ENCODE data around the gene EOMES.
"Not testable (repeated sequence)": the region's sequence is repeated elsewhere in the genome, so short reads cannot be mapped to it uniquely, and the experiment has no call there.

EOMES gene

DNA sequence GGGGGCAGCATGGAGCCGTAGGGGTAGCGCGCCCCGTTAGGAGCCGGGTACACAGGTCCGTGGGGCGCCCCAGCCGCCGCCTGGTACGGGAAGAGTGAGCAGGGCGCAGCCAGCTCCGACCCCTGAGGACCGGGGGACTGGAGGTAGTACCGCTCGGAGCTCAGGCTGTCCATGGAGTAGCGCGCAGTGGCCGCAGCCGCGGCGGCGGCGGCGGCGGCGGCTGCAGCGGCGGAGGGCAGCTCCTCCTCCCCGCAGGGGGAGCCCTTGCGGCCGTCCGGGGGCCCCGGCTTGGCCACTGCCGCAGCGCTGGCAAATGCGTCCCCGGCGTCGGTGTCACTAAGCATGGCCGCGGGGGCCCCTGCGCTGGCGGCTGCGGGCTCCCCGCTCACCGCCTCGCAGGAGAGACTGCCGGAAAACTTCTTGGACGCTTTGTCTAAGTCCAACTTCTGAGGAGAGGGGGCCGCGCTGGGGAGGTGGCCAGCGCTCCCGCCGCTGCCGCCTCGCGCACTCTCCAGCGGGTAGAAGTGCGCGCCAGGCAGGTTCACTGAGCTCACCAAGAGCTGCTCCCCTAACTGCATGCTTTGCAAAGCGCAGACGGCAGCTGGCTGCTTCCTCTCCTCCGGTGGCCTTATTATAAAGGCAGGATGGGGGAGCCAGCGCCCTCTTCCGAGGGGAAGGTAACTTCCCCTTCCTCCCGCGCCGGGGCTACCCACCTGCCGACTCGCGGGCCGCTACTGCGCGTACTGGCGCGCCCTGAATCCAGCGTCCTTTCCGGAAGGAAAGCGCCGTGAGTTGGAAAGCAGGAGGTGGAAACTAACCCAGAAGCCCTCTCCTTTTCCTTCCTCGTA lies at the start of gene EOMES:
Gene EOMES (minus strand): TSS at position 607 of the 848 bp plus-strand sequence. CDS start 29 bp downstream, at position 578.
- DNase-seq (ENCODE audit: low spot score): no peak

DNA sequence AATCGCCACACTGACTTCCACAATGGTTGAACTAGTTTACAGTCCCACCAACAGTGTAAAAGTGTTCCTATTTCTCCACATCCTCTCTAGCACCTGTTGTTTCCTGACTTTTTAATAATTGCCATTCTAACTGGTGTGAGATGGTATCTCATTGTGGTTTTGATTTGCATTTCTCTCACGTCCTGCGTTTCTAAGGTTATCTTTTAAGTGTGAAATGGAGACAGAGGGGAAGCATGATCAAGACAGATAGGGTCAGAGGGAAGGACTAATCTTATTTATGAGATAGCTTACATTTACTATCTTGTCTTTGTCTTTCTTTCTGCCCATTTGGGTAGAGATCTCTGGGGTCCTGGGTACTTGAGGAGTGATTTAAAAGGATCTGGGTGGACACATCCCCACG lies 48.3 kb upstream of the EOMES start:
- not testable (repeated sequence) for DNase-seq (ENCODE audit: low spot score)

DNA sequence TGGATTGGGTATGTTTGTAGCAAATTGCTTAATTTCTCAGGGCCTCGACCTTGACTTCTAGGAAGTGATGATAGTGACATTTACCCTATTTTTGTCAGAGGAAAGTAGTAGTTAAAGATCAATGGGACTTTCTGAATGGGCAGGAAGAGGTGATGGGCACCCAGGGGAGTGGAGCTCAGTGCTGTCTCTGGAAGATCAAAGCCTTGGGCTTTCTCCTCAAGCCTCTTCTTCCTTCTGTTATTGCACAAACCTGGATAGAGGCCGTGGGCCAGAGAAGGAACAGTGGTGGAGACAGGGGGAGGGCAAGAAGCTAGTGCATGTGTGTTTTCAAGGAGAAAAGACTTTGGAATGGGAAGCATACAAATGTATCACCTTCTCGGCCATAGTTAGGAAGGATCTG lies 44.9 kb upstream of the EOMES start:
- DNase-seq (ENCODE audit: low spot score): no peak

GRCh38 chr3:27758083-27758482 lies 36.0 kb upstream of the EOMES start:
- no peak for DNase-seq (ENCODE audit: low spot score)

- DNase-seq (ENCODE audit: low spot score): no peak
Observed at GRCh38 chr3:27756877-27757276, 34.8 kb upstream of the EOMES start.

DNA sequence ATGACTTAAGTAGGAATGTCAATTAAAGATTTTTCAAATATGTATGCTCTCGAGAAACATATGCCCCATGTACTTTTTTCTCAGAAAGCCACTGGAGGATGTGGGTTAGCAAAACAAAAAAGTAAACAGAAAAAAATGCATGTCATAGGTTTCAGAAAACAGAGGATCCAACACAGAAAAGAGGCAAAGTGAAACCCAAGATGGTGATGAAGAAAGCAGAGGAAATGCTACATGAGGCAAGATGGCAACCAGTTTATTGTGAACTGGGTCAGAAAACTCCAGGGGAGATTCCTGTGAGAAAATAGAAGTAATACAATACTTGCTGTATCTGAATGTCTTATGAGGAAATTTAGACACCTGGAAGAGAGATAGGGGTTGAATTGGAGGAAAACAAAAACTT lies 30.8 kb upstream of the EOMES start:
- no peak for DNase-seq (ENCODE audit: low spot score)

DNA sequence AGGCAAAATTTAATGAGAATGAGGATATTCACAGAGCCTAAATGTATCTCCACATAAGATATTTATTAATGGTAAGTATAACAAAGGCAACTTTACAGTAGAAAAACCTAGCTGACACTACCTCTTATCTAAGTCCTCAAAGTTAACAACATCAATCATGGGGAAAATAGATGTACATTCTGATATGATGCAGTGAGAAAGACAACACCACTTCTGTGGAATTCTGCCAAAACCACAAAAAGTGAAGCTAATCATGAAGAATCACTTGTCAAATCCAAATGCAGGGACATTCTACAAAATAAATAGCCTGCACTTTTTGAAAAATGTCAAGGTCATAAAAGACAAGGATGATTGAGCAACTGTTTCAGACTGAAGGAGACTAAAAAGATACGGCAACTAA lies 27.5 kb upstream of the EOMES start:
- no peak for DNase-seq (ENCODE audit: low spot score)

- DNase-seq (ENCODE audit: low spot score): no peak
Observed at GRCh38 chr3:27746838-27747237, 24.7 kb upstream of the EOMES start.

- no peak for DNase-seq (ENCODE audit: low spot score)
Observed at GRCh38 chr3:27740854-27741253, 18.7 kb upstream of the EOMES start.

- no peak for DNase-seq (ENCODE audit: low spot score)
Observed at GRCh38 chr3:27737091-27737490, 15.0 kb upstream of the EOMES start.

GRCh38 chr3:27730774-27731659 lies 8.9 kb upstream of the EOMES start:
- no peak for DNase-seq (ENCODE audit: low spot score)

GRCh38 chr3:27729748-27730611 lies 7.9 kb upstream of the EOMES start:
- DNase-seq (ENCODE audit: low spot score): no peak

GRCh38 chr3:27729325-27729724 lies 7.2 kb upstream of the EOMES start:
- no peak for DNase-seq (ENCODE audit: low spot score)

DNA sequence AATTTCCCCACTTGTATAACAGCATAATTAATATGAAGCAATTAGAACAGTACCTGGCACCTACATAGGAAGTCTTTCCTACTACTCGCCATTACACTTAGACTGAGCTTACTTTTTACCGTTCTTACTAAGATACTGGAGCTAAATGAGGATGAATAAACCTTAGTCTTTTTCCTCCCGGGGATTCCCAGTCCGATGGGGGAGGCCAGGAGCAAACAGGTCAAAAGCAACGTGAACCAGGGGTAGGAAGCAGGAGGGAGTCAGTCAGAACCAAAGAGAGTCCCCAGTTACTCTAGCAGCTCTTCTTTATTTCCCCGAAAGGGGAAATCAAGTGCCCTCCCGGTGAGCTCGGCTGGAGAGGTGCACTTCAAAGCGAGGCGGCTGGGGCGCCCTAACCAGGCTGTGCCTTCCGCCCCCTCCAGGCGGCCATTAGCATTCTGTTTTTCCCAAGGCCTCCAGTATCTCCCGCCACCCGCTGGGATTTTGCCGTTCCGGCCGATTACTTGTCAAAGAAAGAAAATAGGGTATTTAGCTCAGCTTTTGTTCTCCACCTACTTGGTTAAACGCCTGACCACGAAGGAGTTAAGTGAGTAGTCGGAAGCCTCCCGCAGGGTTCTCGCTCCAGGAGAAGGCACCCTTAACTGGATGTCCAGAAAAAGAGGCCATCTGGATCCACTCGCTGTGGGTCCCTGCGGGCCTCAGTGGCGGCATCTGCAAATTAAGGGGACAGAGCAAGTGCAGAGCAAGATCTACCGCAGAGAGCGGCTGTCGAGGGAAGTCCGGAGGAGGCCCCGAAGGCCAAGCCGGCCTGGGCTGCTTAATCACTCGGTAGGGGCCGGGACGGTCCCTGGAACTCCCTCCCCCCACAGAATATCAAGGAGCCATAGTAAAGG lies 6.3 kb upstream of the EOMES start:
- DNase-seq (ENCODE audit: low spot score): no peak

GRCh38 chr3:27726240-27726639 lies 4.1 kb upstream of the EOMES start:
- no peak for DNase-seq (ENCODE audit: low spot score)

GRCh38 chr3:27724459-27725197 lies 2.5 kb upstream of the EOMES start:
- no peak for DNase-seq (ENCODE audit: low spot score)

DNA sequence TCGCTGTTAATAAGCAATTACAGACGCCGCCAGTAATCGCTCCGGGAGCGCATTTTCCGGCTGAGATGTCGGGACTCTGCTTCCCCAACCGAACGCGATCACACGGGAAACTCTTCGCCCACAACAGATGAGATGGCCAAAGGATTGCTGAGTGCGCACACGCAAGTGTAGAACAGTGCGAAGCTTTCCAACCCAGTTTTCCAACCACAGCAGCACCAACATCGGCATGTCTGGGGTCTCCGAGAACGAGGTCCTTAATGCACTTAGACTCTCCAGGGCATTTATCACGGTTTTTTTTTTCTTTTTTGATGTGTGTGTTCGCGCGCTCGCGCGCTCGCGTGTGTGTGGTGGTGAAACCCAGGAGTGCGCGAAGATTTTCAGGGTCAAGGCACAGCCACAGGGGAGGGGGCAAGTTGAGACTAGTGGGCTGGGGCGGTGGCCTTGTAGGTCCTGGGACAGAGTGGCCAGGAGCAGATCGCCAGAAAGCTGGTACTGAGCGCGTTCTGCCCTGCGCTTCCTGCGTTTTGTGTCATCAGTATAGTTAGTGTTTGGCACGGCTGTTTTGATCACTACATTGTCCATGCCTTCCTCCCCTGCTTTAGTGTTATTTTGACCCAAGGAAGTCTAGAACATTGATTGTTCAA lies 1.8 kb upstream of the EOMES start:
- no peak for DNase-seq (ENCODE audit: low spot score)

GRCh38 chr3:27723456-27723814 lies 1.3 kb upstream of the EOMES start:
- DNase-seq (ENCODE audit: low spot score): no peak

DNA sequence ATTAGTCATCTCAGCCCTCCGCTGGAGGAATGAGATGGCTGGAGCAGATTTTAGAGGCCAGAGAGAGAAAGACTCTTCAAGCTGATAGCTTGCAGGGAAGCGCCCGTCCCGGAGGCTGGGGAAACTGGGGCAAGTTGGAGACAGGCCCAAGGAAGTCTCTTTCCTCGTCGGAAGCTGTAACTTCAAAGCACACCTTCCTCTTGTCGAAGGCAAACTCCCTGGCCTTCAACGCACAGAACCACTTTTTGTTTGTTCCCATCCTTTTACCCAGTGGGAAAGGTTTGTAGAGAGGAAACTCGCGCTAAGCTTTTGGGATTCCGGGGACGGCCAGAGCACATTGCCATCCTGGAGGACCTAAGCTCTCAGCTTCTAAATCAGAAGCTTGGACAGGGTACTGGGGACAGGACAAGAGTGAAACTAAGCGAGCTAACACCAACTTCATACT lies 900 bp upstream of the EOMES start:
- no peak for DNase-seq (ENCODE audit: low spot score)
